ENCODE data around the gene CLN6.

DNA sequence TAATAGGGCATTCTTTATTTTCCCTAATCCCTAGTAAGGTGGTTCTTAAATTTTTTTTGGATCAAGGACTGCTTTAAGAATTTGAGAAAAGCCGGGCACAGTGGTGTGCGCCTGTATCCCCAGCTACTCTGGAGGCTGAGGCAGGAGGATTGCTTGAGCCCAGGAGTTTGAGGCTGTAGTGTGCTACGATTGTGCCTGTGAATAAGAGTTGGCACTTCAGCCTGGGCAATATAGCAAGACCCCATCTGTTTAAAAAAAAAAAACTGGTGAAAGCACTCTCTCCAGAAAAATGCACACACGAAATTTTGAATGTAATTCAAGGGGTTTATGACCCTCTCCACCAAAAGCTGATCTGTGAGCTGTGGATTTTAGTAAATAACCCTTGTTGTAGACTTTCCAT, 56.4 kb downstream of the CLN6 start:
- TF ChIP-seq POLR2A (IDR thresholded peaks at IDR 0.05; ENCODE audit: low read depth, low read length): no peak
- TF ChIP-seq POLR2AphosphoS5 (IDR thresholded peaks at IDR 0.05; ENCODE audit: low read depth, low read length): no peak
- TF ChIP-seq PAX5 (IDR thresholded peaks at IDR 0.05; ENCODE audit: insufficient read depth, low read length, severe bottlenecking): no peak
